ENCODE results near the gene C4BPB. TPM values are rescaled to one million over a fixed set of nuclear protein-coding genes. Genes with fewer than 3 reads are reported as not detected.
A peak's percentile ranks its signal among the peaks of the same experiment; 100 is the strongest.

The C4BPB gene
- total and polyA plus RNA-seq, 2 of the 13 experiments (the other 11 are each of a cell fraction or from before 2014, with no cell fraction given), result 155 to 266 TPM

GRCh38 chr1:207088701-207089626, at the start of gene C4BPB (continued):
- TF ChIP-seq ZNF503 (CRISPR knock-in tag; IDR thresholded peaks at IDR 0.05) (peak; percentile 82; the same call in 1 of the 2 replicates), GTF3A (CRISPR knock-in tag; conservative IDR thresholded peaks at IDR 0.05) (no peak), TEAD3 (CRISPR knock-in tag; optimal IDR thresholded peaks at IDR 0.05; ENCODE audit: borderline replicate concordance) (peak; percentile 43), ZFY (CRISPR knock-in tag; IDR thresholded peaks at IDR 0.05) (peak; percentile 68), HNRNPL (IDR thresholded peaks at IDR 0.05; ENCODE audit: low read depth, low read length) (no peak), ZNF607 (CRISPR knock-in tag; IDR thresholded peaks at IDR 0.05; ENCODE audit: borderline replicate concordance) (peak; percentile 19; the same call in 1 of the 2 replicates), EP300 (IDR thresholded peaks at IDR 0.05; ENCODE audit: low read depth in 2 of 2, low read length in 2 of 2) (peak; percentile 64 to 91; a peak in 3 of 4 replicates), EP300 (CRISPR knock-in tag; IDR thresholded peaks at IDR 0.05; ENCODE audit: borderline replicate concordance) (peak; percentile 70; the same call in 1 of the 2 replicates), ZNF282 (IDR thresholded peaks at IDR 0.05; ENCODE audit: partially characterized antibody) (no peak), HINFP (CRISPR knock-in tag; IDR thresholded peaks at IDR 0.05; ENCODE audit: low read depth) (0 out of 2 replicates have a peak, but pooled peaks have one; percentile 26)
- TF ChIP-seq, protein P1, sequence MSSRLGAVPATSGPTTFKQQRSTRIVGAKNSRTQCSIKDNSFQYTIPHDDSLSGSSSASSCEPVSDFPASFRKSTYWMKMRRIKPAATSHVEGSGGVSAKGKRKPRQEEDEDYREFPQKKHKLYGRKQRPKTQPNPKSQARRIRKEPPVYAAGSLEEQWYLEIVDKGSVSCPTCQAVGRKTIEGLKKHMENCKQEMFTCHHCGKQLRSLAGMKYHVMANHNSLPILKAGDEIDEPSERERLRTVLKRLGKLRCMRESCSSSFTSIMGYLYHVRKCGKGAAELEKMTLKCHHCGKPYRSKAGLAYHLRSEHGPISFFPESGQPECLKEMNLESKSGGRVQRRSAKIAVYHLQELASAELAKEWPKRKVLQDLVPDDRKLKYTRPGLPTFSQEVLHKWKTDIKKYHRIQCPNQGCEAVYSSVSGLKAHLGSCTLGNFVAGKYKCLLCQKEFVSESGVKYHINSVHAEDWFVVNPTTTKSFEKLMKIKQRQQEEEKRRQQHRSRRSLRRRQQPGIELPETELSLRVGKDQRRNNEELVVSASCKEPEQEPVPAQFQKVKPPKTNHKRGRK (CRISPR knock-in tag; IDR thresholded peaks at IDR 0.05), result 0 out of 2 replicates have a peak, but pooled peaks have one; percentile 27
- TF ChIP-seq, protein P2, sequence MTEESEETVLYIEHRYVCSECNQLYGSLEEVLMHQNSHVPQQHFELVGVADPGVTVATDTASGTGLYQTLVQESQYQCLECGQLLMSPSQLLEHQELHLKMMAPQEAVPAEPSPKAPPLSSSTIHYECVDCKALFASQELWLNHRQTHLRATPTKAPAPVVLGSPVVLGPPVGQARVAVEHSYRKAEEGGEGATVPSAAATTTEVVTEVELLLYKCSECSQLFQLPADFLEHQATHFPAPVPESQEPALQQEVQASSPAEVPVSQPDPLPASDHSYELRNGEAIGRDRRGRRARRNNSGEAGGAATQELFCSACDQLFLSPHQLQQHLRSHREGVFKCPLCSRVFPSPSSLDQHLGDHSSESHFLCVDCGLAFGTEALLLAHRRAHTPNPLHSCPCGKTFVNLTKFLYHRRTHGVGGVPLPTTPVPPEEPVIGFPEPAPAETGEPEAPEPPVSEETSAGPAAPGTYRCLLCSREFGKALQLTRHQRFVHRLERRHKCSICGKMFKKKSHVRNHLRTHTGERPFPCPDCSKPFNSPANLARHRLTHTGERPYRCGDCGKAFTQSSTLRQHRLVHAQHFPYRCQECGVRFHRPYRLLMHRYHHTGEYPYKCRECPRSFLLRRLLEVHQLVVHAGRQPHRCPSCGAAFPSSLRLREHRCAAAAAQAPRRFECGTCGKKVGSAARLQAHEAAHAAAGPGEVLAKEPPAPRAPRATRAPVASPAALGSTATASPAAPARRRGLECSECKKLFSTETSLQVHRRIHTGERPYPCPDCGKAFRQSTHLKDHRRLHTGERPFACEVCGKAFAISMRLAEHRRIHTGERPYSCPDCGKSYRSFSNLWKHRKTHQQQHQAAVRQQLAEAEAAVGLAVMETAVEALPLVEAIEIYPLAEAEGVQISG (CRISPR knock-in tag; IDR thresholded peaks at IDR 0.05), result peak; percentile 68
- TF ChIP-seq, protein P3, sequence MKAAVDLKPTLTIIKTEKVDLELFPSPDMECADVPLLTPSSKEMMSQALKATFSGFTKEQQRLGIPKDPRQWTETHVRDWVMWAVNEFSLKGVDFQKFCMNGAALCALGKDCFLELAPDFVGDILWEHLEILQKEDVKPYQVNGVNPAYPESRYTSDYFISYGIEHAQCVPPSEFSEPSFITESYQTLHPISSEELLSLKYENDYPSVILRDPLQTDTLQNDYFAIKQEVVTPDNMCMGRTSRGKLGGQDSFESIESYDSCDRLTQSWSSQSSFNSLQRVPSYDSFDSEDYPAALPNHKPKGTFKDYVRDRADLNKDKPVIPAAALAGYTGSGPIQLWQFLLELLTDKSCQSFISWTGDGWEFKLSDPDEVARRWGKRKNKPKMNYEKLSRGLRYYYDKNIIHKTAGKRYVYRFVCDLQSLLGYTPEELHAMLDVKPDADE (CRISPR knock-in tag; IDR thresholded peaks at IDR 0.05), result no peak
- TF ChIP-seq, protein P4, sequence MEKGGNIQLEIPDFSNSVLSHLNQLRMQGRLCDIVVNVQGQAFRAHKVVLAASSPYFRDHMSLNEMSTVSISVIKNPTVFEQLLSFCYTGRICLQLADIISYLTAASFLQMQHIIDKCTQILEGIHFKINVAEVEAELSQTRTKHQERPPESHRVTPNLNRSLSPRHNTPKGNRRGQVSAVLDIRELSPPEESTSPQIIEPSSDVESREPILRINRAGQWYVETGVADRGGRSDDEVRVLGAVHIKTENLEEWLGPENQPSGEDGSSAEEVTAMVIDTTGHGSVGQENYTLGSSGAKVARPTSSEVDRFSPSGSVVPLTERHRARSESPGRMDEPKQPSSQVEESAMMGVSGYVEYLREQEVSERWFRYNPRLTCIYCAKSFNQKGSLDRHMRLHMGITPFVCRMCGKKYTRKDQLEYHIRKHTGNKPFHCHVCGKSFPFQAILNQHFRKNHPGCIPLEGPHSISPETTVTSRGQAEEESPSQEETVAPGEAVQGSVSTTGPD (CRISPR knock-in tag; IDR thresholded peaks at IDR 0.05), result peak; percentile 99
- TF ChIP-seq, protein P5, sequence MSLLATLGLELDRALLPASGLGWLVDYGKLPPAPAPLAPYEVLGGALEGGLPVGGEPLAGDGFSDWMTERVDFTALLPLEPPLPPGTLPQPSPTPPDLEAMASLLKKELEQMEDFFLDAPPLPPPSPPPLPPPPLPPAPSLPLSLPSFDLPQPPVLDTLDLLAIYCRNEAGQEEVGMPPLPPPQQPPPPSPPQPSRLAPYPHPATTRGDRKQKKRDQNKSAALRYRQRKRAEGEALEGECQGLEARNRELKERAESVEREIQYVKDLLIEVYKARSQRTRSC (CRISPR knock-in tag; IDR thresholded peaks at IDR 0.05; ENCODE audit: low read depth), result no peak
